ENCODE results near the gene PNPLA1.

PNPLA1 gene

GRCh38 chr6:36245572-36246061 is 24.2 kb upstream of the PNPLA1 start:
- DNase-seq (ENCODE audit: insufficient read length, low spot score) (no peak), FAIRE-seq (no peak)

GRCh38 chr6:36246506-36247268 is 23.2 kb upstream of the PNPLA1 start:
- DNase-seq (ENCODE audit: insufficient read length, low spot score) (no peak), FAIRE-seq (no peak)

GRCh38 chr6:36247693-36248092 is 22.2 kb upstream of the PNPLA1 start:
- DNase-seq (ENCODE audit: insufficient read length, low spot score) = no peak
- no peak for FAIRE-seq

- DNase-seq (ENCODE audit: insufficient read length, low spot score) (no peak), FAIRE-seq (no peak)
Observed at GRCh38 chr6:36248980-36249379, 20.9 kb upstream of the PNPLA1 start.

GRCh38 chr6:36249536-36249935 is 20.3 kb upstream of the PNPLA1 start:
- no peak for FAIRE-seq
- DNase-seq (ENCODE audit: insufficient read length, low spot score) = no peak

GRCh38 chr6:36252005-36252404 is 17.9 kb upstream of the PNPLA1 start:
- no peak for DNase-seq (ENCODE audit: insufficient read length, low spot score)
- no peak for FAIRE-seq

GRCh38 chr6:36263390-36264000 is 6.4 kb upstream of the PNPLA1 start:
- DNase-seq (ENCODE audit: insufficient read length, low spot score) (no peak), FAIRE-seq (no peak)

- no peak for DNase-seq (ENCODE audit: insufficient read length, low spot score)
- FAIRE-seq = no peak
Observed at GRCh38 chr6:36265744-36266143, 4.1 kb upstream of the PNPLA1 start.

- no peak for FAIRE-seq
- DNase-seq (ENCODE audit: insufficient read length, low spot score) = no peak
Observed at GRCh38 chr6:36266913-36267644, 2.8 kb upstream of the PNPLA1 start.

GRCh38 chr6:36267731-36268477 is 2.0 kb upstream of the PNPLA1 start:
- no peak for FAIRE-seq
- DNase-seq (ENCODE audit: insufficient read length, low spot score) = no peak

- FAIRE-seq = no peak
- no peak for DNase-seq (ENCODE audit: insufficient read length, low spot score)
Observed at GRCh38 chr6:36268478-36269275, 1.2 kb upstream of the PNPLA1 start.

GRCh38 chr6:36272234-36272633 is 2.4 kb downstream of the PNPLA1 start:
- DNase-seq (ENCODE audit: insufficient read length, low spot score) (no peak), FAIRE-seq (no peak)

- FAIRE-seq = no peak
Observed at GRCh38 chr6:36273067-36273466, 3.2 kb downstream of the PNPLA1 start.

GRCh38 chr6:36273802-36274514 is 4.1 kb downstream of the PNPLA1 start:
- FAIRE-seq (no peak), DNase-seq (ENCODE audit: insufficient read length, low spot score) (no peak)

More at GRCh38 chr6:36273067-36273466, 3.2 kb downstream of the PNPLA1 start:
- DNase-seq (ENCODE audit: insufficient read length, low spot score) = no peak

- FAIRE-seq (no peak), DNase-seq (ENCODE audit: insufficient read length, low spot score) (no peak)
Observed at GRCh38 chr6:36276581-36277536, 7.0 kb downstream of the PNPLA1 start.

- FAIRE-seq (no peak), DNase-seq (ENCODE audit: insufficient read length, low spot score) (no peak)
Observed at GRCh38 chr6:36277946-36278470, 8.1 kb downstream of the PNPLA1 start.

GRCh38 chr6:36280467-36280866 is 10.6 kb downstream of the PNPLA1 start:
- FAIRE-seq (no peak), DNase-seq (ENCODE audit: insufficient read length, low spot score) (no peak)

- FAIRE-seq (no peak), DNase-seq (ENCODE audit: insufficient read length, low spot score) (no peak)
Observed at GRCh38 chr6:36280983-36281382, 11.1 kb downstream of the PNPLA1 start.

Data from GM19239 (cell line).